Activated CD8-positive, alpha-beta memory T cell treated with anti-CD3 and anti-CD28 coated beads, Interleukin-2, amount 50 U/mL, for 48 hours (primary cell): ENCODE data around the gene PRH2.

Experiments
- DNase-seq: peaks from one replicate; pipeline ENCODE4 v3.0.0-alpha.2; 2020

The PRH2 gene

DNA sequence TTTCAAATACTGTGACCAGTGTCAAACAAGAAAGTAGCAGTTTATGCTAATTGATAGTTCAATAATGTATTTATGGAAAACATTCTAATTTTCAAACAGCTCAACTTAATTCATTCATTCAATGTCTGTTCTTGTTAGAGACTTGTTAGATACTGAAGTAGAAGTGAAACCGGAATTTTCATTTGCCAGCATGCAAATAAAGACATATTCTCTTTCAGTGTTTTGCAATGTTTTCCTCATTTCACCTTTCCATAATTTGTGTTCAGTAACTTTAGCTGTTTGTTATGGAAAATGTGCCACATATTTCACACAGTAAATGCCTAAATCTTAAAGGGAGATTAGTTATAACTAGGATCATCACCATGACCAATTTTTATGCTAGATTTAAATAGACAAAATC is 36.4 kb downstream of the PRH2 start:
- DNase-seq: no peak

GRCh38 chr12:10966314-10966713 is 37.3 kb downstream of the PRH2 start:
- no peak for DNase-seq

DNA sequence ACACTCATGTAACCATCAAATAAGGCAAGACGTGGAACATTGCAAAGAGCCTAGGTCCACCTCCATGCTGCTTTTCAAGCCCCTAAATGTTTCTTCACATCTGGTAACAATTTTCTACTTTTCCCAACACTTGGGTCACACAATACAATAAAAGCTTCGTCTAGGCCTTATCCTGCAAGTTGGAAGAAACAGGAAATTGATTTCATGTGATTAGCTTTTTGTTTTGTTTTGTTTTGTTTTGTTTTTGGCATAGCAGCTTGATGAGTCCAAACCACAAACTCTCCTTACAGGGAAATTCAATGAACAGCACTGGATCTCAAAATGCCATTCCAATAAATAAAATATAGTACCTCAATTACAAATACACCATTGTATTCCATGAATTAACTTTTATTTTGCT is 38.4 kb downstream of the PRH2 start:
- DNase-seq: no peak

GRCh38 chr12:10968765-10969456 is 39.9 kb downstream of the PRH2 start:
- DNase-seq: no peak

- no peak for DNase-seq
These were observed 45.9 kb downstream of the PRH2 start for GRCh38 chr12:10974965-10975364.

DNA sequence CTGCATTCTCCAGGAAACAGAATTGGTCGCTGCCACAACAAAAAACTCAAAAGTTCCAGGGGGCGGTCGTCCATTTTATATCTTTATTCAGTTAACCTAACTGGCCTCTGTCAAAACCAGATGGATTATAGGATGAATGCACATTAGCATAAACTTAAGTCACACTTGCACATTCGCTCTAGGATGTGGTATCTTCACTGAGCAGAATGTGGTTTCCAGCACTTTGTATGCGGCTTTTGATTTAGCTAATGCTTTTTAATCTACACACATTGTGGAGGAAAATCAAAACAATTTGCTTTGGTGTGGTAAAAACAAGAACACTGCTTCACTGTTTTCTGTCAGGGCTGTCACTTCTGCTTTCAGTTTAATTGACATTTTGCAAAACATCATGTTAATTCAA is 53.2 kb downstream of the PRH2 start:
- DNase-seq: no peak
